ENCODE measurements around the gene CNR1.
"Not testable (repeated sequence)": the region's sequence is repeated elsewhere in the genome, so short reads cannot be mapped to it uniquely, and the experiment has no call there.

CNR1 gene

DNA sequence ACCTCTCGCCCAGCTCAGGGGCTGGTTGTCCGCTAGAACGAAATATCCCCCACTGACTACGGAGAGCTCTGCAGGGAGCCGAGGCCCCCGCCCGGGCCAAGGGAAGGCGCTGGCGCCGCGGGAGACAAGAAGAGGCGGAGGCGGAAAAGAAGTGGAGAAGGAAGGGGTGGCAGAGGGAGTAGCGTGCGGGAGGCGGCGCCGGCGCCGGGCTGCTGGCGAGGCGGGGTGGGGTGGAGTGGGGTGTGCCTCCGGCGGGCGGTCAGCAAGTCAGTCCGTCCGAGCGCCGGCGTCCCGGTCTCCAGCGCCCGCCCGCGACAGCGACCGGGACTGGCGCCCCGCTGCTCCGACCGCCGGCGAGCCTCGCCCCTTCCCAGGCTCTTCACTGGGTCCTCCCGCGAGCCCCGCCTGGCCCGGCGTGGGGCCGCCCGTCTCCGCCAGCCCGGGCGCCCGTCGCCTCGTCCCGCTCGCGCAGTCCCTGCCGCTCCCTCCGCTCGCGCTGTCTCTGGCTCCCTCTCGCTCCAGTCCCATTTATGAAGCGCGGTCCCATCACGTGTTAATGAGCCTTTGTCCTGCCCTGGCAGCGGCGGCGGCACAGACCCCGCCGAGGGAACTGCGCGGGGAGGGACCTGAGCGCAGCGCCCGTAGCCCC, at the start of gene CNR1:
CNR1 (minus strand) TSS at position 504 of the 649 bp plus-strand sequence. CDS start 21,073 bp downstream, outside the sequence.
- H3K27ac ChIP-seq: peak within 1 kb of the TSS in 6 of 21 experiments; percentile 11 to 58 (median 34)

DNA sequence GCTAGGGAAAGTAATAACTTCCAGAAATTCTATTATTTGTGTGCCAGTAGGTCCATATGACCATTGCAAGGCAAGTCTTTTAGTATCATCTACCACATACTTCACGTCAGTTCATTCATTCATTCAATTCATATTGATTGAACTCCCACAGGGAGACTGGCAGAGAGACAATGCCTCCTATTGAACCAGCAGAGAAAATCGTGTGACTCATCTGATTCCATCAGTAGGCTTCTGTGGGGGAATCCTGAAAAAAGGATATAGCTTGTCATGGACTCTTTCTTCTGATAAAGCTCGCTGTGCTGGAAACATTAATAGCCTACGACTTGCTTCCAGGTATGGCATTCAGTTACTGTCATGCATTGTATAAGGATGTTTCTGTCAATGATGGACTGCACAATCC, 45.3 kb upstream of the CNR1 start:
- no peak overlapping the region for H3K4me3 ChIP-seq

More for the DNA sequence above, at the start of gene CNR1:
- peak within 1 kb of the TSS; percentile 31 to 57 (median 51) for H3K4me3 ChIP-seq

DNA sequence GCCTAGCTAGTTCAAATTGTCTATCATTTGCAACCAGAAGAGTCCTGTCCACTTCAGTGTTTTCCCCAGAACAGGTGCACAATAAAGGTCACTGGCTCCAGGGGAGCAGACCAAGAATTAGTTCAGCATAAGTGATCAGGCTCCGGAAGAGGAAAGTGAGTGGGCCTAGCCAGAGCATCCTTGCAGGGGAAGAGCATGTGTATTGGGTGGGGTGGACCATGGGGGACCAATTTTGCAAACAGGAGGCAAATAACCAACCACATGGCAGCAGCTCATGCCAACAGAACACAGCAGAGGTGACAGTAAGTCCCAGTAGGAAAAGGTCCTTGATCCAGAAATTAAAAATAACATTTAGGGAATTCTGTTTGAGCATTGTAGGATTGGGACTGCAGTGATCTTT, 43.2 kb upstream of the CNR1 start:
- no peak overlapping the region for H3K4me3 ChIP-seq

More for the DNA sequence above, 45.3 kb upstream of the CNR1 start:
- no peak overlapping the region for H3K27ac ChIP-seq

DNA sequence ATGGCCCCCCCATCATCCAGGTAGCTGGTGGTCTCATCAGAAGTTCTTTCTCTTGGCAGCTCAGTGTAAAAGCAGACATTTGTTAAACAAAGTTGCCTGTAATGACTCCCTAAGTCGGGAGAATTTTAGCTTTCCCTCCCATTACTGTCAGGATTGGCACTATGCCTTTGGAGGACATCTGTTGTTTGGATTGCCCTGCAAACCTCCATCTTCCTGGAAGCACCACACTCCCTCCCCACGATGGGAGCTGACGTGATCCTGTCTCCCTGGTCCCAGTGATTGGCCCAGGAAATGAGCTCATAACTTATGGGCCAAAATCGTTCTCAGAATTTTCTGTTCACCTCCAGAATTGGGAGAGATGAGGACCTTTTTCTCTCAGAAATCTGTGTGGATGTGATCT, 42.6 kb upstream of the CNR1 start:
- H3K27ac ChIP-seq: no peak overlapping the region
- no peak overlapping the region for H3K4me3 ChIP-seq

More for the DNA sequence above, 43.2 kb upstream of the CNR1 start:
- H3K27ac ChIP-seq: no peak overlapping the region

DNA sequence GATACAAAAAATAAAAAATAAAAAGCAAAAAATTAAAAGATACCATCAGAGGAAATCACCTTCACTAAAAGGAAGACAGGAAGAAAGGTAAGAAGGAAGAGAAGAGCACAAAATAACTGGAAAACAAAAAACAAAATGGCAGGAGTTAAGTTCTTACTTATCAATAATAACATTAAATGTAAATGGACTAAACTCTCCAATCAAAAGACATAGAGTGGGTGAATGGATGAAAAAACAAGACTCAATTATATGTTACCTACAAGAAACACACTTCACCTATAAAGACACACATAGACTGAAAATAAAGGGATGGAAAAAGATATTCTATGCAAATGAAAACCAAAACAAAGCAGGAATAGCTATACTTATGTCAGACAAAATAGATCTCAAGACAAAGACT, 35.6 kb upstream of the CNR1 start:
- not testable (repeated sequence) for H3K27ac ChIP-seq

DNA sequence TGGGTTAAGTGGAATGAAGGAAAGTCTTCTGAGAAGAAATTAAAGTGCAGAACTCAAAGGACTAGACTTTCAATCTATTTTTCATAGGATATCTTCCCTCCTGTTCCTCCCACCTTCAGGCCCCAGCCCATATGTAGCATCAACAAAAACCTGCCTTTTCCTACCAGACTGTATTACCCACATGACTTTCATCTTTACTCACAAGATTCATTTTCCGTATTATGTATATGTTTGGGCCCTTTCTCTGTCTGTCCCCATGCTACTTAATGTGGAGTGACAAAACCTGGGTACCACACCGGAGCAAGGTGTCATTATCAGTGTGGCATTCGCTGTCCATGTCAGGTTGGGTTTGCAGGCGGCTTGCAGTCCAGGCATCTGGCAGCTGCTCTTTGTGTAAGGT, 18.8 kb upstream of the CNR1 start:
- Histone ChIP-seq H3K27ac (no peak overlapping the region), H3K4me3 (no peak overlapping the region)

More for the DNA sequence above, 35.6 kb upstream of the CNR1 start:
- H3K4me3 ChIP-seq: not testable (repeated sequence)

DNA sequence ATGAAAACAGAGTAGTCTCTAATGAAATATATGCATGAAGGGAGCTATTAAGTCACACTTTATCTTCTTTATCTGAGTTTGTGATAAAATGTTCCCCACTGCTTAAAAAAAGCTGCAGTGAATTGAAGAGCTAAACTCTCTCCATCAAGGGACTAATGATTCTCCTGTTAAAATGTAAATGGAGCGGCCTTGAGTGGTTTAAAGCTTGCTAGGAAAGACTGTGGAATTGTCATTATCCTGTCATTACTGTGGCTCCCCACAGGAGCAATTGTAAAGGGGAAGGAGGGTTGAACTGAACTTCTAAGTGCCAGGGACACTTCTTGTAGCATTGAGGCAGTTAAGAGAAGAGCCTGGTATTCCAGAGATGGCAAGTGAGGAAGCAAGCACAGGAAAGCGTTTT, 17.3 kb upstream of the CNR1 start:
- no peak overlapping the region for H3K27ac ChIP-seq

DNA sequence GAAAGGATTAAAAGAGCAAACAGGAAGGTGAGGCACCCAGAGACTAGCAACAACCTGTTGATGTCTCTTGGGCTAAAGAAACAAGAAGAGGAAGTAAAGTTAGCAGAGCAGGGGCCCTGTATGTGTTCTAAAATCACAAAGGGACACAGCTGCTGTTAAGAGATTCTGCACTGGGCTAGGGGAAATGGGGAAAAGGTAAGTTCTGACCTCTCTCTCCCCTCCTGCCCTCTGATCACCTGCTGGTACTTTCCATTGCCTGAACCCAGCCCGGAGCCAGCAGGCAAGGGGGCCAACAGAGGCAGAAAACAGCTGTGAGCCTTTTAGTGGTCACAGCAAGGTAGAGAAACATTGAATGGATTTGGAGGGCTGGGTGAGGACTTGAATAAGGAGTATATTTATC, 13.5 kb upstream of the CNR1 start:
- no peak overlapping the region for H3K27ac ChIP-seq
- no peak overlapping the region for H3K4me3 ChIP-seq

More for the DNA sequence above, 17.3 kb upstream of the CNR1 start:
- H3K4me3 ChIP-seq: no peak overlapping the region

DNA sequence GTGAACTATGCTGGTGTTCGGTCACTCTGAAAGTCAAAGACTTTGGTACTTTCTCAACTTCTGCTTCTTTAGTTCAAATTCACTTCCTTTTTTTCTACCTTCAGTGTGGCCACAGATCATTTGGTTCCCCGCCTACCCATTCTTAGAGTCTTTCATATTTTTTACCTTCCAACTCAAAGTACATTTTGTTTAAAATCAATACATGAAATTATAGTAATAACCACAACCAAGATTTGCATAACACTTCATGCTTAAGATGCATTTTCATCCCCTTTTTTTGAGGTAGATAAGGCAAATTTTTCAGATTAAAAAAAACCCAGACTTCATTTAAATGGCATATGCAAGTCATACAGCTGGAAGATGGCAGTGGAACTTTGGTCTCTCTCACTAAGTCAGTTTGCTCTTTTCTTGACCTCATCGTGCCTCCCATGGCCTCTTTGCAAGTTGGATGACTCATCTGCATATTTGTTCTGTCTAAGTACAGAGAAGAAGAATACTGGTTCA, 11.9 kb upstream of the CNR1 start:
- H3K27ac ChIP-seq: no peak overlapping the region
- H3K4me3 ChIP-seq: no peak overlapping the region

DNA sequence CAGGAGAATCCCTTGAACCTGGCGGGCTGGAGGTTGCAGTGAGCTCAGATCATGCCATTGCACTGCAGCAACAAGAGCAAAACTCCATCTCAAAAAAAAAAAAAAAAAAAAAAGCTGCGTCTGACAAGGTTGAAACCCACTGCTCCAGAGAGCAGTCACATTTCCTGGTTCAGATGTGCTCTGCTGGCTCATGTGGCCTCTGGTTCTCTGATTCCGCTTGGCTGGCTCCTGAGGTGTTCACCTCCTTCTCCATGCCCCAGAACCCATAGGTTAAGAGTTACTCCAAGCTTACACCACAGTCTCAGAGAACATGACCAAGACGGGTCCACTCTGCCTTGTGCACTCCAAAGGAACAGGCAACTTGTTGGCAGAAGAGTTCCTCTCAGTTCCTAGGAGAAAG, 8.8 kb upstream of the CNR1 start:
- no peak overlapping the region for H3K27ac ChIP-seq
- H3K4me3 ChIP-seq: no peak overlapping the region

DNA sequence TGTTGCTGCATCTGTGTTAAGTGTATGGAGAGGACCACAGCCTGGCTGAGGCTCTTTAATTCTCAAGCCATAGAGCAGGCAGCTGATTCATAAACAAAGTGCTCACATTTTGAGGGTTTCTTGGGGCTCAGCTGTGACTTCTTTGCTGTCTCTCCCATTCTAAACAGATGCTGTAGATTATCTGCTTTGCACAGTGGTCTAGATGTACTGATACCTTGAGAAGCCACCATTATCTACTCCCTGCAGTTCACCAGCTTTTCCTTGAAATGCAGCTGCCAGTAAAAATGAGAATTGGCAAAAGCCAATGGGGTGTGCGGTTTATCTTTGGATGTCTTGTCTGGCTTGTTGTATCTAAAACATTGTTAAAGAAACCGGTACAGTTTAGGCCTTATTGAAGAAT, 5.2 kb upstream of the CNR1 start:
- Histone ChIP-seq H3K27ac (no peak overlapping the region), H3K4me3 (no peak overlapping the region)

DNA sequence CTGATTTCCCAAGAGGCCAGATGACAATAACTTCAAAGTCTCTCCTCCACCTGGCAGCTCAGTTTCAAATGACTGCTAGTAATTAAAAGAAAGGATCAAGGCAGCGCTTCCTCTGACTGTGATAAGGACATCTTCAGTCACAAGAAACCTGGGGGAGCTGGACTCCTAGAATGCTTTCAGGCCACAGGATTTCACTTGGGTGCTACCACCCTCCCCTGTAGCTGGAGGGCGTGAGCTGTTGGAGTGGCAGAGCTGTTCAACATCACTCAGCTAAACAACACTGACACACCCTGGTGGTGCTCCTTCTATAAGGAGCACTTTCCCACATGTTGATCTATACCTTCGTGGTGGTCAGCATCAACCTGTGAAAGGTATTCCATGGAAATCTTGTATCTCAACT, 2.2 kb upstream of the CNR1 start:
- H3K27ac ChIP-seq: no peak overlapping the region
- no peak overlapping the region for H3K4me3 ChIP-seq

DNA sequence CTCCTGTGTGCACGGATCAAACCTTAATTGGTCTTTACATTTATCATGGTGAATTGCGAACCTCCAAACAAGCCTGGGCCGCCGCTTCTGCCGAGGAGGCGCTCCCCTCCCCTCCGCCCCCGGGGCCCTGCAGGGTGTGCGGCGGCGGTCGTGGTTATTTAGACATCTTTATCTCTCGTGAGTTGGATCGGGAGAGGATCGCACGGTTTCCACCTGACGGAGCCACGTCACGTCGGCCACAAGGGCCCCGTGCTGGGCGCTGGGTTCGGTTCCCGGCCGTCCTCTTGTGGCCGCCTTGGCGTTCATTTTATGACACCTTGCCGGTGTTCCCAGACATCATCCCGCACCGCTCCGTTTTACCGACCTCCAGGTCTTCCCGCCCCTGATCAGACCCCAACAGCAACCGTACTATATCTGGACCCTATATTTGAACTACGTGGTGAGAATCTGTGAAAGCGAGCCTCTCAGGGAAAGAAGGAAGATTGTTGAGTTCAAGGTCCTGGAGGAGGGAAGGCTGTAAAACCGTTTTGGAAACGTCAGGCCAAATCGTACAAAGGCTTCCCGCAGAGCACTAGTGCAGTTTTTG, 1.3 kb upstream of the CNR1 start:
- H3K27ac ChIP-seq: peak overlapping the region in 2 of 21 experiments; percentile 11 to 58
- H3K4me3 ChIP-seq: peak overlapping the region in 6 of 7 experiments; percentile 31 to 57 (median 51)

DNA sequence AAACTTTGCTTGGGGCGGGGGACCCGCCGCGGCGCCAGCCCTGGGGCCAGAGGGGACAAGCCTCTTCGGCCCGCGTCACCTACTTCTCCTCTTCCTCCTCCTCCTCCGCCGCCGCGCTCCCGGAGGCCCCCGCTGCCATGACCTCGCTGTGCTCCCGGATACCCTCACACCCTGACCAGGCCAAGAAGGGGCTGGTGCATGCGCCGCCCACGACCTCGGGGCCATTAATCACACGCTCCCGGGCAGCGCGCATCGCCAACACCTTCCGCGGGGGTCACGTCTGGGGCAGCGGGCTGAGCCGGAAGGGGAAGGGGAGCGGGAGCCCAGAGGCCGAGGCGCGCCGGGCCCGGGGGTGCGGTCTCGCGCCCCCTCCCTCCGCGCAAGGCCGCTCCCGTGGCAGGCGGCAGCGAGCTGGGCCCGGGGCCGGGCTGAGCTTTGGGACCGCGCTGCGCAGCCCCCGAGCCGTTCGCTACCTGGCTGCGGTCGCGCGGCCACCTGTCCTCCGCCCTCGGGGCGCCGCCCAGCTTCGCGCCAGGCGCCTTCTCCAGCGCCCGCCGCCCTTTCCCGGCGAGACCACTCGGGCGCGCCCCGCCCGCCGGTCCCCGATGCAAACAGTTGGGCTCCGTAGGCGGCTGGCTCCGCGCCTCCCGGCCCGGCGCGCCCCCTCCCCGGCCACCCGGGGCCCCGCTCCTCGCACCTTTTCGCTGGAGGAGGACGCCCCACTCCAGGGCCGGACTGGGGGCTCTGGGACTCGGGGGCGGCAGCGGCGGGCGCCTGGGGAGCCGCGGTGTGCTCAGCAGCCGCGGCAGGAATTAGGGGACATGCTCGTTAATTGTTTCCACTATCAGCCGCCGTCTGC, 575 bp upstream of the CNR1 start:
- H3K27ac ChIP-seq: peak overlapping the region in 5 of 21 experiments; percentile 11 to 58 (median 35)
- H3K4me3 ChIP-seq: peak overlapping the region; percentile 31 to 57 (median 51)

DNA sequence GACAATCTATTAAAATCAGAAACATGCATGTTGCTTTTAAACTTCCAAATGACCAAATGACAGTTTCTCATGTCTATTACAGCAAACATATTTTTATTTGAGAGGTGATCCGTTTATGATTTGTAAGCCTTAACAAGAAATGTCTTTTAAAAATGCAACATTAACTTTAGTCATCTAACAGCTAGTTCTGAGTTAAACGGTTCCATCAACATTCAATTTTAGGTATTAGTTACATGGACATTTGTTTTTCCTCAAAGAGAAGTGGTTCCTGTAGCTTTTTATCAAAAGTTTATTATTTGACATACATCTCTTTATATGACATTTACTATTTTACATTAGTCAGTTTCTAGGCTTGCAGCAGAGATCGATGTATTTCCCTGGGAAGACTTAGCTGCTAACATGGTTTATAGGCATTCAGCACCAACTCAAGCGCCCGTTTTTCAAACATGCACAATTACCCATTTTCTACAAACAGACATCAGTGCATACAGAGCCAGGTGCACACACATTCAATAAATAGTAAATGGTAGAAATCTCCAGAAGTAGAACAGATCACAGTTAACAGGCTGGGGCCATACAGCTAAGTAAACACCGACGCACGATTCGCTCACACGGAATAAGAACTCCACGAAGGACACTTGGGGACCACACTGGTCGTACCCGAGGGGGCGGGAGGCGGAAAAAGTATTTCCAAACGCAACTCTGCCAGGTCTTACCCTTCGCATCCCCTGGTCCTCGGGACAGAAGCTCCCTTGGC, 882 bp downstream of the CNR1 start:
- peak overlapping the region; percentile 31 to 57 (median 51) for H3K4me3 ChIP-seq
- H3K27ac ChIP-seq: peak overlapping the region in 2 of 21 experiments; percentile 32 to 58

DNA sequence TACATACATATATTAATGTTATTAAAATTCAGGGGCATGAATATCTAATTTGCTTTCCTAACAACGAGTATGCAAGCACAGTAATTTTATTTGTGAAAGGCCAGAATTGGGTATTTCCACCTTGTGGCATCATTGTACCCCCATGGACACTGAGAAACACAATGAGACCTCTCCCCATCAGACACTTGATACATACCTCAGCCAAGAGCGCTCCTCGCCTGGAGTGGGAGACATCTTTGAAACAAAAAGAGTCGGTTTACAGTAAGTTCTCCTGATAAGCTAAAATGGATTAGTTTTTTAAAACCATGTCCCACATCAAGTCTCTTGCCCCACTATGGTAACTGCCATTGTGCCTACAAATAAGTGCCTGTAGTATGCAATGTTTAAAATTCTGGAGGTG, 2.1 kb downstream of the CNR1 start:
- no peak overlapping the region for H3K4me3 ChIP-seq
- no peak overlapping the region for H3K27ac ChIP-seq

DNA sequence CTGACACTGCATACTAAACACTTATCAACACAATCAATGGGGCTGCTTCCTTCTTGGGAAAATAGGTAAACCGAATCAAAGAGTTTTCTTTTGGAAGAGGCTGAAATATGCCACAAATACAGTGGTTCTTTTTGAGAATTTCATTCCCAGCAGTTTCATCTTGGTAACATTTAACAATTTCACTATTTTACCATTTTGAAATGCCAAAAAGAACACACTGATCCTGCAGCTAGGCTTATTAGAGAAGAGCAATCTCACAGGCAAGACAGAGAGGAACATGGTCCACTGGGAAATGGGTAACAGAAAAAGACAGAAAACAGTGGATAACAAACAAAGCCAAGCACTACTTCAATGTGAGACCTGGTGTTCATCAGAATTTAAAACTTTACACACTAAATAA, 2.5 kb downstream of the CNR1 start:
- H3K27ac ChIP-seq: no peak overlapping the region
- no peak overlapping the region for H3K4me3 ChIP-seq

DNA sequence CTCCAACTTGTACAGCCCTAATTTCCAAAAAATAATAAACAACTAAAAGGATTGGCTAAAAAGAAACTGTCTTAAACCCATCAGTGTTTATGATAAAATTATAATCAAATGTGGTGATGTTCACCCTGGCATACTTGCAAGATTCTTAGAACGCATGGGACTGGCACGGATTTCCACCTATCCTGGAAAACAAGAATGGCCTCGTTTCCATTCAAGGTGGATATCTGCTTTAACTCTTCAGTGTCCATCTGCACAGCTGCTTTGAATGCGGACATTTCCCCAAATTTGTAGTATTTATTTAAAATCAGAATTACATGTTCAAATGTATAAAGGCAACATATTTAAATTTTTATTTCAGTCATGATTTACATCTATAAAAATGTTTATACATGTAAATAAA, 4.2 kb downstream of the CNR1 start:
- Histone ChIP-seq H3K4me3 (no peak overlapping the region), H3K27ac (no peak overlapping the region)

DNA sequence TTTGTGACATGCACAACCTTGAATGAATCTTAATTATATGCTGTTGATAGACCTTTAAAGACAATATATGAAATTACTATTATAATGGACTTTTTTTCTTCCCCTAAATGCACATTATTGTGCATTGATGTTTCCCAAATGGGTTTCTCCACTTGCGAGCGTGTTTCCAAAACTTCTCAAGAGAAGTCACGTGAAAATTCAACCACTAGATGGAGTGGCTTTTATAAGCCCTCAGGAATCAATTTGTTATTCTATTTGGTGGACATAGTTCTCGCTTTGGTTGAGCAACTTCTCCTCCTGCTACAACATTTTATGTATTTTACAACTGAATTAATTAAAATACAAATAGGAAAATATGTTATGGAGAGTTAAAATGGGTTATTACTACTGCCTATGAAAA, 9.0 kb downstream of the CNR1 start:
- no peak overlapping the region for H3K4me3 ChIP-seq
- no peak overlapping the region for H3K27ac ChIP-seq
